HK-2 (cell line): Measurements from ENCODE around the gene GMPR2.

Experiments
- DNase-seq: peaks from one replicate; pipeline ENCODE4 v3.0.0-alpha.2; 2018; ENCODE audit not compliant: unreplicated experiment

The GMPR2 gene

GRCh38 chr14:24268225-24268624, 35.5 kb downstream of the GMPR2 start:
- DNase-seq = no peak

- DNase-seq = no peak
Observed at GRCh38 chr14:24269368-24269767, 36.6 kb downstream of the GMPR2 start.

- DNase-seq = no peak
Observed at GRCh38 chr14:24269910-24270536, 37.3 kb downstream of the GMPR2 start.

GRCh38 chr14:24270537-24271133, 37.9 kb downstream of the GMPR2 start:
- no peak for DNase-seq

- peak; percentile 85 for DNase-seq
Observed at GRCh38 chr14:24271134-24271833, 38.6 kb downstream of the GMPR2 start, which contains the start of gene RABGGTA. Gene RABGGTA (minus strand): TSS chr14:24271597. CDS start chr14:24271115, 482 bp downstream.

GRCh38 chr14:24271834-24272263, 39.1 kb downstream of the GMPR2 start:
- DNase-seq = no peak

- DNase-seq = no peak
Observed at GRCh38 chr14:24272467-24272866, 39.7 kb downstream of the GMPR2 start.

GRCh38 chr14:24273422-24273998, 40.8 kb downstream of the GMPR2 start:
- no peak for DNase-seq

GRCh38 chr14:24274101-24274543, 41.4 kb downstream of the GMPR2 start:
- no peak for DNase-seq

- DNase-seq = no peak
Observed at GRCh38 chr14:24277071-24277470, 44.3 kb downstream of the GMPR2 start.

GRCh38 chr14:24277606-24278321, 45.0 kb downstream of the GMPR2 start:
- no peak for DNase-seq

GRCh38 chr14:24278424-24278823, 45.7 kb downstream of the GMPR2 start:
- DNase-seq = no peak

GRCh38 chr14:24279301-24280186, 46.8 kb downstream of the GMPR2 start:
- DNase-seq = peak; percentile 30

- DNase-seq = no peak
Observed at GRCh38 chr14:24280797-24281460, 48.2 kb downstream of the GMPR2 start.

GRCh38 chr14:24281636-24282035, 48.9 kb downstream of the GMPR2 start:
- no peak for DNase-seq

- DNase-seq = no peak
Observed at GRCh38 chr14:24282736-24283135, 50.0 kb downstream of the GMPR2 start.

- no peak for DNase-seq
Observed at GRCh38 chr14:24283796-24284460, 51.2 kb downstream of the GMPR2 start.

GRCh38 chr14:24284501-24285035, 51.8 kb downstream of the GMPR2 start:
- DNase-seq = no peak

- DNase-seq = no peak
Observed at GRCh38 chr14:24285351-24285750, 52.6 kb downstream of the GMPR2 start.
